HuH-7 (cell line): Measurements from ENCODE around the gene CDC25B.
"Not testable (repeated sequence)": the region's sequence is repeated elsewhere in the genome, so short reads cannot be mapped to it uniquely, and the experiment has no call there.

Experiments used
- DNase-seq: peaks from one replicate; pipeline ENCODE4 v3.0.0; 2011; ENCODE audit warnings: low spot score

The CDC25B gene

DNA sequence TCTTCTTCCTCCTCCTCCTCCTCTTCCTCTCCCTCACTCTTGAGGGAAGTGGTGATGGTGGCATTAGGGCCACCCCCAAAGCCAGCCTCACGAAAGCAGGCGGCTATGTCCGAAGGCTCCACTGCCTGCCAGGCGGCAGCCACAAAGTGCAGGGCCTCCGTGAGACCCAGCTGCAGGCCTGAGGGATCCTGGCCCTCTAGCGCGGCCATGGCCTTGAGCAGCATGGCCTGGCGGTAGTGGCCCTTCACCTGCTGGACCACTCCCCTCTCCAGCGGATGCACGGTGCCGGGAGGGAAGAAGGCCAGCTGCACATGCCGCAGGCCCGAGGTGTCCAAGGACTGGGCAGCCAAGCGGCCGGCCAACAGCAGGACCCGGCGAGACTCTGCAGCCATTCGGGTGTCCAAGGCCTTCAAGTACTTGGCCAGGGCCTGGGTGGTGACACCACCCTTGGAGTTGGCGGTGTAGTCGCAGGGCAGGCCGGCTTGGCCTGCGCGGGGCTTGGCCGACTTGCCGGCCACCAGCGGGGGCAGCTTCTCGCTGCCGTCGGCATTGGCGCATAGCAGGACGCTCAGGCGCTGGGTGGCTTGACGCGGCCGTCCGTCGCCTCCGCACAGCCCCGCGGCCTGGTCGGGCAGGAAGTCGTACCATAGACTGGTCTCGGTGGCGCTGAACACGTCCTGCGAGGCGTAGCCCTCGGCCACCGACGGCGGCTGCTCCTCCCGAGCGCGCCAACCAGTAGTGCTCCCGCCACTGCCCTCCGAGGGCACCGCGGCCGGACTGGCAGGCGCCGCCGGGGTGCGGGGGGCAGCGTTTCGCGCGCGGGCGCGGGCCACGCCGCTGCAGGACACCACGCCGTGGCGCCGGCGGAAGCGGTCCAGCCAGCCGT, 10.6 kb upstream of the CDC25B start:
- no peak for DNase-seq

DNA sequence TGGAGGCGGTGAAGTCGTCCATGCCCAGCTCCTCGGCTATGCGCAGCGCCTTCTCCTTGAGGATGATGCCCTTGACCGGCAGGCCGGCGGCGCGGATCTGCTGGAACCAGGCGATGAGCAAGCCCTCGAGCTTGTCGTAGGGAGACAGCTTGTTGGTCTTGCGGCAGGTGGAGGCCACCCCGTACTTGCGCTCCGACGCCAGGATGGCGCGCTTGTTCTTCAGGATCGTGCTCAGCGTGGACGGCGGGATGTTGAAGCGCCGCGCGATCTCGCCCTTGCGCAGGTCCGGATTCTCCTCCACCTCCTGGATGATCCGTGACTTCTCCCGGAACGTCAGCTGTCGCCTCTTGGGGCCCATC, 10.0 kb upstream of the CDC25B start:
- DNase-seq: peak; percentile 79

DNA sequence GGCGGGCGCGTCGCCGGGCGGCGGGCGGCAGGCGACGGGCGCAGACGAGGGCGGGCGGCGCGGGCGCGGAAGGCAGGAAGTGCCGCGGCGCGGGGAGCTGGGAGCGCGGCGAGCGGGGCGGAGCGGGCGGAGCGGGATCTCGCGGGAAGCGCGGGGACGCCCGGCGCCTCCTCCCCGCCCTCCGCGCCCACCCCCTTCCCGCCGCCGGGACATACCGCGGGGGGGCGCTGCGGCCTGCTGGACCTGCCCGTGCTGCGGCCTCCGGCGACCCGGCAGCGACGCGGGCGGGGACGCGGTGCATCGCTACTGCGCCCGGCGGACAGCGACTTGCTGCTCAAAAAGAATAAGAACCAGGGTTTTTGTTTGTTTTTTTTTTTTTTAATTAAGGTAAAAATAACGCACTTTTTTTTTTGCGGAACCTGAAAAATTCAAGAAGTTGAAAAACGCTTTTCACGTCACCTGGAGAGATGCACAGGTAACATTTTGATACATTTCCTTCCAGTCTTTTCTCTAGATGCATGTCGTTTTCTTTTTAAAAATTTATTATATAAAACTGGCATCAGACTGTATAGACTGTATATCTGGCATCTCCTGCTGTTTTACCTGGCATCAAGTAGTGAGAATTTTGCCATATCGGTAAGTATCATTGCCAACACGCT, 9.3 kb upstream of the CDC25B start, which contains the start of gene CENPB:
Gene CENPB (minus strand): TSS at position 76 of the 659 bp plus-strand sequence. CDS start 257 bp downstream, outside the sequence.
- DNase-seq: peak; percentile 98

DNA sequence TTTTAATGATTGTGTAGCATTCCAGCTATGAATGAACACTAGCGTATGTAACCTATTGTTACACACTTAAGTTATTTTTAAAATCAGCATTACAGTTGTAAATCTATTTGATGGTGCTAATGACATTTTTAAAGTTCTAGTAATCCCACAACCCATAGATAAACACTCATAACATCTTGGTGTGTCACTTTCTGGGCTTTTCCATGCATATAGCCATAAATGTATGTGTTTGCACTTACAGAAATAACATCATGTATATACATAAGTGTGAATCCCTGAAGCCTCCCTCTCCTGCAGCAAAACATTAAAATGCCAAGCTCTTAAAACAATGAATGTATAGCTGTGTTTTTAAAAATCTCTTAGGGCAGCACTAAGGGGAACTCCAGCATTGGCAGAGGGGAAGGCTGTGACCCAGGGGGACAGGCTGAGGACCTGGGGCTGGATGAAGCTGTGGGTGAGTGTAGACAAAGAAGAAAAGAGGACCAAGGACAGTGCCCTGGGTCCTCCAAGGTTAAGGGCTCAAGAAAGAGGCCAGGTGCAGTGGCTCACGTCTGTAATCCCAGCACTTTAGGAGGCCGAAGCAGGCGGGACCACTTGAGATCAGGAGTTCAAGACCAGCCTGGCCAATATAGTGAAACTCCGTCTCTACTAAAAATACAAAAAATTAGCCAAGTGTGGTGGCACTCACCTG, 8.6 kb upstream of the CDC25B start:
- no peak for DNase-seq

DNA sequence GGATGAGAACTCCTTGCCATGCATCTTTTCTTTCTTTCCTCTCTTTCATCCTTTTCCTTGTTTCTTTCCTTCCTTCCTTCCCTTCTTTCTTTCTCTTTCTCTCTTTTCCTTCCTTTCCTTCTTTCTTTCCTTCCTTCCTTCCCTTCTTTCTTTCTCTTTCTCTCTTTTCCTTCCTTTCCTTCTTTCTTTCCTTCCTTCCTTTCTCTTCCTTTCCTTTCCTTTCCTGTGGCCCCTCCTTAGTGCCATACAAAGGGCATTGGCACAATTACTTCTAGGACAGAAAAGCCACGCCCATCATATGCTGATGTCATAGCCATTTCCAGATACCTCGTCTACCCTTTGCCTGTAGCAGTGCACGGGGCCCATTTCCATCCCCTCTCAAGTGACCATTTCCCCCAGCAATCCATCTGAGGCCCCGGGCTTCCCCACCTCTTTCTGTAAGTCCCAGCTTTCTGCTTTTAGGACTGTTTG, 7.4 kb upstream of the CDC25B start:
- no peak for DNase-seq

DNA sequence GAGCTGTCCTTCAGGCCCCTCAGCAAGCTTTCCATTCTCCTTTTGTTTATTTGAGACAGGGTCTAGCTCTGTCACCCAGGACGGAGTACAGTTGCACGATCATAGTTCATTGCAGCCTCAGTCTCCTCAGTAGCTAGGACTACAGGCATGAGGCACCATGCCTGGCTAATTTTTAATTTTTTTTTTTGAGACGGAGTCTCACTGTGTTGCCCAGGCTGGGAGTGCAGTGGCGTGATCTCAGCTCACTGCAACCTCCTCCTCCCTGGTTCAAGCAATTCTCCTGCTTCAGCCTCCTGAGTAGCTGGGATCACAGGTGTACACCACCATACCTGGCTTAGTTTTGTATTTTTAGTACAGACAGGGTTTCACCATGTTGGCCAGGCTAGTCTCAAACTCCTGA, 6.9 kb upstream of the CDC25B start:
- not testable (repeated sequence) for DNase-seq

DNA sequence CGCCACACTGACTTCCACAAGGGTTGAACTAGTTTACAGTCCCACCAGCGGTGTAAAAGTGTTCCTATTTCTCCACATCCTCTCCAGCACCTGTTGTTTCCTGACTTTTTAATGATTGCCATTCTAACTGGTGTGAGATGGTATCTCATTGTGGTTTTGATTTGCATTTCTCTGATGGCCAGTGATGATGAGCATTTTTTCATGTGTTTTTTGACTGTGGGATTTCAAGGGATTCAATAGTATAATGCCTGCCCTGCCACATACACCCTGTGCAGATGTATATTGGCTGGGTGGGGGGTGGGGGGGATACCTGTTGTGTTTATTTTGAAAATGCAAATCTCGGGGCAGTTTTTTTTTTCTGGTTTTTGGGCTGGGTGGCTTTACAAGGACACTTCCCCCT, 1.9 kb upstream of the CDC25B start:
- DNase-seq: not testable (repeated sequence)

DNA sequence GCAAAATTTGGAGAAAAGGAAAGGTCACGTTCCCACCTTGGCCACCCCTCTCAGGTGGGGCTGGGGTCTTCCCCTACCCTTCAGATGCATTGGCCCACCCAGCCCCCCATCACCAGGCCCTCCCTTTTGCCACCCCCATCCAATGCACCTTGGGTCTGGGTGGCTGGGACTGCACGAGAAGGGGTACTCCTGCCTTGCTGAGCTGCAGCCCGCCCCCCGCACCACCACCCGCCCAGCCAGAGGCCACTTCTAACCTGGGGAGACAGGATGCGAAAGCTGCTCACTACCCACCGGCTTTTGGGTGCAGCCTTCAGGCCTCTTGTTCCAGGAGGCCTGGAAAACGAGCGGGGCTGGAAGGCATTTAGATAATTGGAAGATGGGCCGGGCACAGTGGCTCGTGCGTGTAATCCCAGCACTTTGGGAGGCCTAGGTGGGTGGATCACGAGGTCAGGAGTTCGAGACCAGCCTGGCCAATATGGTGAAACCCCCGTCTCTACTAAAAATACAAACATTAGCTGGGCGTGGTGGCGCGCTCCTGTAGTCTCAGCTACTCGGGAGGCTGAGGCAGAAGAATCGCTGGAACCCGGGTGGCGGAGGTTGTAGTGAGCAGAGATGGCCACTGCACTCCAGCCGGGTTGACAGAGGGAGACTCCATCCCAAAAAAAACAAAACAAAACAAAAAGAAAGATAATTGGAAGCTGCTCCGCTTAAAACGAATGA, 1.2 kb upstream of the CDC25B start:
- no peak for DNase-seq

DNA sequence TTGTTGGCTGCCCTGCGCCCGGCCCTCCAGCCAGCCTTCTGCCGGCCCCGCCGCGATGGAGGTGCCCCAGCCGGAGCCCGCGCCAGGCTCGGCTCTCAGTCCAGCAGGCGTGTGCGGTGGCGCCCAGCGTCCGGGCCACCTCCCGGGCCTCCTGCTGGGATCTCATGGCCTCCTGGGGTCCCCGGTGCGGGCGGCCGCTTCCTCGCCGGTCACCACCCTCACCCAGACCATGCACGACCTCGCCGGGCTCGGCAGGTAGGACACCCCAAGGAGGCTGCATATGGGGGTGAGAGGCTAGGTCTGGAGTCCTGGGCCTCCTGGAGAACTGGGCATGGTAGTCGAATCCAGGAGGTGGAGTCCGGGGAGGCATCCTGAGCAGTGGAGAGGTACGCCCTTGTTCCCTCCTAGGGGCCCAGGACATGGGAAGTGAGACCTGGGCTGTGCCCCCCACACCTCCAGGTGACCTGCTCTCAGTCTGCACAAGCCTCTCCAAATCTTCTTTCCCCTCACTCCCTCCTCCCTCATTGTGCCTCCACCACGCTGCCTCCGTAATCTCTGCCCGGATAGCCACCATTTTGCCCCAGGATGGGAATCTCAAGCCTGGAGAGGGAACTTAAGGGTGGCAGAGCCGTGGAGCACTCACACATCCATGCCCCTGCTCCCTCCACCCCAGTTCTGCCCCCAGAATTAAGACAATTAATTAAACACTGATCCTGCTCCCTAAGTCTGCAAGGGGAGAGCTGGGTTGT, 541 bp downstream of the CDC25B start:
- DNase-seq: peak; percentile 66

DNA sequence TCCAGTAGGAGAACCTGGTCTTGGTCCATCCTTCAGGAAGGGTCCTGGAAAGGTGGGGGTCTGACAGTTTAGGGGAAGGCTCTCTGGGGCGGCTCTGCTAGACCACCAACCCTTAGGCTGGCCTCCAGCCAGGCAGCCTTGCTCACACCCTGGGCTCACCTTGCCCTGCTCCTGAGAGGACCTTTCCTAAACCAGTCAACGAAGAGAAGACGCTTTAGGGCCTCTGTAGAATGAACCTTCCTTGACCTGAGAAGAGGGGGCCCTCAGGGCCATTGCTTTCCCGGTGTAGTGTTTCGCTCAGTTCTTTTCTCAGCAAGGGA, 1.1 kb downstream of the CDC25B start:
- DNase-seq: no peak

DNA sequence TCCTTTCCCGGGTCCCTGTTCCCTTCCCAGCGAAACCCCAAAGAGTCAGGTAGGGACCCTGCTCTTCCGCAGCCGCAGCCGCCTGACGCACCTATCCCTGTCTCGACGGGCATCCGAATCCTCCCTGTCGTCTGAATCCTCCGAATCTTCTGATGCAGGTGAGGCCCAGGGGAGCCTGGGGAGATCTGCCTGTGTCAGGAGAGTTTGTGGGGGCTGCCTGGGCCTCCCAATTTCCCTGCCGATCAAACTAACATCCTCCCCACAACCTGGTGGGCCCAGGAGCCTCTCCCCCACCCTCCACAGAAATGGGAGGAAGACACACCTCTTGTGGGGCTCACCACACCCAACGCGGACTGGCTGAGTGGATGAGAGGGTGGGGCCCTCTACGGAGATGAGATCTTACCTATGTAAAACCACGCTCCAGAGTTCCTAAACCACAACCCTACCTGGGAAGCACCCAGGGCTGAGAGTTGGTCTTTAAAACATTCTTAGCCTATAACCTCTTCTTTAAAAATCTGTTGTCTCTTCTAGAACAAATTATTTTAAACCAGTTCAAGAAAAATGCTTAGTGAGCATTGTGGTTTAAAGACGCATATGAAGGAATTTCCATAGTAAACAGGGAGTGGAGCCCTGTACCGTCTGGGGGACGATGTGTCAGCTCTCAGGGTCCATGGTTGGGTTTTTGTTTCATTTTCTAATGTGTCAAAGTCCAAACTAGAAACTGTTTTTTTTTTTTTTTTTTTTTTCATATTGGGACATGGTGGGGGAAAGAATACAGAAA, 1.7 kb downstream of the CDC25B start:
- peak; percentile 59 for DNase-seq

DNA sequence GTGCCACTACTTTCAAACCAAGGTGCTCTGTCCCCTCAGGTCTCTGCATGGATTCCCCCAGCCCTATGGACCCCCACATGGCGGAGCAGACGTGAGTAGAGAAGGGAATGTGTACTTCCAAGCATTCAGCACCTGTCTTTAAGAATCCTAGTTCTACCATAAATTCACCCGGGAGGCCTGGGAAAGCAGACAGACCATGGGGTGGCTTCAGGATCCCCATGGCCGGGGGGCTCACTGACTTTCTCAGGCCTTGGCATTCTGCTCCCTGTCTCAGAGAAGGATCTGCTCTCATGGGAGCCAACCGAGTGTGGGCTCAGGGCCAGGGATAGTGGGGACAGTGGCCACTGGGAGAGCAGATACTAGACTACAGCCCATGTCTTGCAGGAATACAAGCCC, 2.3 kb downstream of the CDC25B start:
- DNase-seq: no peak

DNA sequence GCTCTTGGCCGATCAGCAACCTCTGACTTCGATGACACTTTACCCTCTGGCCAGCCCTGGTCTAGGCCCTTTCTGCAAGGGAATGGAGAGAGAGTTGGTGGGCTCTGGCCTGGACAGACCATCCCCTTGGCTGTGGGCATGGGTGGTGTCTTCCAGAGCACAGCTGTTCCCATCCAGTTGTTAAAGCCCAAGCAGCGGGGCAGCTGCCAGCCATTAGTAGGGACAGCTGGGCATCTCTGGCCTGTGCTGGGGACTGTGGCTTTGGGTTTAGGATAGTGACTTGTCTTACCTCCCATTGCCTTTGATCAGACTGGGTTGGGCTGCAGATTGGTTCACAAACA, 2.8 kb downstream of the CDC25B start:
- no peak for DNase-seq

DNA sequence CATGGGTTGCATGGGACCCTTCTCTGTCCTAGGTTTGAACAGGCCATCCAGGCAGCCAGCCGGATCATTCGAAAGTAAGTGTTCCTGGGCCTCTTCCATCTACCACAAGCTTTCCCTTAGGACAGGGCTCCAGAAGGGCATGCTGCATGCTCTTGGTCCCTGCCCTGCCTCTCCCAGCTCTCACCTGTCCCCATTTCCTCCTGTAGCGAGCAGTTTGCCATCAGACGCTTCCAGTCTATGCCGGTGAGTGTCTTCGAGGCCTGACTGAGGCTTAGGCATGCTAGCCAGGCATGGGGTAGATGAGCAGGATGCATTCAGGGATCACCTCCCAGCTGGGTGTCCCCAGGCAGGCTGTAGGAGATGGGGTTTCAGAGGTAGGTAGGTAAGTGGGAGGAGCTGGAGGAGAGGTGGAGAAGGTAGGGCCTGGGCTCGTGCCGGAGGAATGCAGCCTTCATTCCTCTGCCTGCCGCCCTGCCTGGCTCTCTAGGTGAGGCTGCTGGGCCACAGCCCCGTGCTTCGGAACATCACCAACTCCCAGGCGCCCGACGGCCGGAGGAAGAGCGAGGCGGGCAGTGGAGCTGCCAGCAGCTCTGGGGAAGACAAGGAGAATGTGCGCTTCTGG, 4.3 kb downstream of the CDC25B start:
- DNase-seq: no peak

DNA sequence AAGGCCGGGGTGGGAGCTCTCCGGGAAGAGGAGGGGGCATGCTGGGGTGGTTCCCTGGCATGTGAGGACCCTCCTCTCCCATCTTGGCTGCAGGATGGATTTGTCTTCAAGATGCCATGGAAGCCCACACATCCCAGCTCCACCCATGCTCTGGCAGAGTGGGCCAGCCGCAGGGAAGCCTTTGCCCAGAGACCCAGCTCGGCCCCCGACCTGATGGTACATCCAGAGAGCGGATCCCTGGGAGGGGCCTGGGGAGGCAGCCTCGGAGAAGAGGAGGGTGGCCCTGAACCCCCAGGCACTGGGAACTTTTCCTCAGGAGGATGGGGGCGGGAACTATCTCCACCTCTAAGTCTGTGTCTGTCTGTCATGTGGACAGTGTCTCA, 4.8 kb downstream of the CDC25B start:
- no peak for DNase-seq

DNA sequence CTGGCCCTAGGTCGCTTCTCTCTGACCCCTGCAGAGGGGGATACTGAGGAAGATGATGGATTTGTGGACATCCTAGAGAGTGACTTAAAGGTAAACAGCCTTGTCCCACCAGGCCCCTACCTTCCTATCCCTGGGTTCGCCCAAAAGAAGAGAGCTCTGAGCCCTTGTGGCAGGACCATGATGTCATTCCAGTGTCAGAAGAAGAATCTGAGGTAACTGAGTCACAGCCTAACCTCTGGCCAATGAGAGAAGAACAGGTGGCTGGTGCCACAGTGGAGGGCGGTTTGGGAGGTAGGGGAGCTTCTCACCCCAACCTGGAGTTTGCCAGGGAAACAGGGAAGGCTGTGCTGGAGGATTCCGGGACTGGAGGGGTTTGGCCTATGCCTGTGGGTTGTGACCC, 5.2 kb downstream of the CDC25B start:
- no peak for DNase-seq

DNA sequence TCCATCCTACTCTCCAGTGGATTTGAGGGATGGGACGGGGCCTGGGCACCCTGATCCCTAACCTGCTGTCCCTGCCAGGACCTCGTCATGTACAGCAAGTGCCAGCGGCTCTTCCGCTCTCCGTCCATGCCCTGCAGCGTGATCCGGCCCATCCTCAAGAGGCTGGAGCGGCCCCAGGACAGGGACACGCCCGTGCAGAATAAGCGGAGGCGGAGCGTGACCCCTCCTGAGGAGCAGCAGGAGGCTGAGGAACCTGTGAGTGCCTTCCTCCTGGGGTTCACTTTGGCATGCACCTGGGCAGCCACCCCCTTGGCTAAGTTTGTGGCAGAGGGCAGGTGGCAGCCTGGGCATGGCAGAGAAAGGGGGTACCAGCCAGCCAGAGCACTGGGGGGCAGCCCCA, 5.7 kb downstream of the CDC25B start:
- DNase-seq: no peak

DNA sequence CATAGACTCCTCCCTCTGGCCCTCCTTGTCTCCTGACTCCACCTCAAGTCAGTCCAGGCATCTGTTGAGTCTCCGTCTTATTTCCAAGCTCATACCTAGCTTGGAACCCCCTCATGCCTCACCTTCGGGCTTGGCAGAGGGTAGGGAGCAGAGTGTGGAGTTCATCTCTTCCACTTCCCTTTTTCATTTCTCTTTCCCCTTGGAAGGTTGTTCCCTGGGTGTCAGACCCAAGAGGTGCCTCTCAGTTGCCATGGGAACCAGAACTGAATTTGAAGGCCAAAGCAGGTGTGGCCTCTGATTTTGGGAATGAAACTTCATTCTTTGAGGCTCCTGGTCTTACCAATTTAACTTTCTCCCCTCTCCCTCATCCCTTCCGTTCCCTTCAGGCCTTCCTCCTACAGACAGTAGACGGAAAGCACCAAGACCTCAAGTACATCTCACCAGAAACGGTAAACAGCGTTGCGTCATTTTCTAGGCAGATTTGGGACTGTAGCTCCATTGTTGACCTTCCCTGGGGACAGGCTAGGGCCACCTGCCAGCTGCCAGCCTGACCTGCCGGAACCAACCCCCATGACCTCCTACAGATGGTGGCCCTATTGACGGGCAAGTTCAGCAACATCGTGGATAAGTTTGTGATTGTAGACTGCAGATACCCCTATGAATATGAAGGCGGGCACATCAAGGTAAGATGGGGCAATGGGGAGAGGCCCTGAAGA, 6.6 kb downstream of the CDC25B start:
- DNase-seq: no peak

DNA sequence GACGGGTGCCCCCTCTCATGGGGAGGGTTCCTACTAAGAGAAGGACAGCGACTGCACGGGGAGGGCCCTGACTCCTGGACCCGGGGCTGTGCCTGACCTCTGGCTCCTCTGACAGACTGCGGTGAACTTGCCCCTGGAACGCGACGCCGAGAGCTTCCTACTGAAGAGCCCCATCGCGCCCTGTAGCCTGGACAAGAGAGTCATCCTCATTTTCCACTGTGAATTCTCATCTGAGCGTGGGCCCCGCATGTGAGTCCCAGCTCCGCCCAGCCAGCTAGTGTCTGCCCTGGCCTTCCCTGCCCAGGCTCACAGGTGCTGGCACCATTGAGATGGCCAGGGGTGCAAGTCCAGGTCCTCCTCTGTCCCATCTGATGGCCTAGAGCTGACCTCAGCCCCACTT, 7.2 kb downstream of the CDC25B start:
- no peak for DNase-seq

DNA sequence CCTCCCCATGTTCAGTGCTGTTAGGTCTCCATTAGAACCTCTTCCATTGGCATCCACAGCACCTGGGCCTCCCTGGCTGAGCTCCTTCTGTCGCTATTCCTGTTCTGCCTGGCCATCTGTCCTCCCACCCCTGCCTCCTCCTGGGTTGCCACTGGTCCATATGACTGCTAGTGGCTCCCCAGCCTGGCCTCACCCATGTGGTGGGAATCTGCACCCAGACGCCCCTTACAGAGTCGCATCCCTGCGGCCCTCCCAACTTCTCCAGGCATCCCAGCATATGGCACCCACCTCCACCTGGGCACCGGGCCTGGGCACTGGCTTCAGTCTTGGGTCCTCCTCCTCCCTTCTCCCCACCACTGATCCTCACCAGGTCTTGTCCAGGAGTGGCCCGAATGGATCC, 7.7 kb downstream of the CDC25B start:
- no peak for DNase-seq
